NCI-H2227 (cell line): Measurements from ENCODE around the gene NR1H2.

Experiments
- DNase-seq: peaks from one replicate; lab custom pipeline; 2025; ENCODE audit not compliant: unreplicated experiment; lab: John Stamatoyannopoulos, UW

The NR1H2 gene

GRCh38 chr19:50399368-50399745 lies 23.1 kb downstream of the NR1H2 start:
- DNase-seq = no peak

DNA sequence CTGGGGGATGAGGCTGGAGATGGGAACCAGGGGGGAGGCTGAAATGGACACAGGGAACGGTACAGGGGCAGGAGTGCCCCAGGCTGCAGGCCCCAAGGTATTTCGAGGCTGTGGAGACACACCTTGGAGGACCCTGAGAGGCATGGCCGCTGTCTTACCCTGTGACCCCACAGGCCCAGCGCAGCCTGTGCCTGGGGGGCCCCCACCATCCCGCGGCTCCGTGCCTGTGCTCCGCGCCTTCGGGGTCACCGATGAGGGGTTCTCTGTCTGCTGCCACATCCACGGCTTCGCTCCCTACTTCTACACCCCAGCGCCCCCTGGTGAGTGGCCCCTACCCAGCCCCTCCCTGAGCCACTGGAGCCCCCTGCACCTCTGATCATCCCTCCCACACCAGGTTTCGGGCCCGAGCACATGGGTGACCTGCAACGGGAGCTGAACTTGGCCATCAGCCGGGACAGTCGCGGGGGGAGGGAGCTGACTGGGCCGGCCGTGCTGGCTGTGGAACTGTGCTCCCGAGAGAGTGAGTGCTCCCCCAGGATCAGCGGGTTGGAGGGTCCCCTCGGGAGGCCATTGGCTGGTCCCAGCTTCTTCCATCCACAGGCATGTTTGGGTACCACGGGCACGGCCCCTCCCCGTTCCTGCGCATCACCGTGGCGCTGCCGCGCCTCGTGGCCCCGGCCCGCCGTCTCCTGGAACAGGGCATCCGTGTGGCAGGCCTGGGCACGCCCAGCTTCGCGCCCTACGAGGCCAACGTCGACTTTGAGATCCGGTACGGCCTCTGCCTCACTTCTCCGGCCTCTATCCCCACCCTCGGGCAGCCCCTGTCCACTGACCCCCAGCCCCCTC lies 25.6 kb downstream of the NR1H2 start:
- DNase-seq = no peak

- DNase-seq = no peak
These were observed 26.5 kb downstream of the NR1H2 start for GRCh38 chr19:50402544-50403301.

DNA sequence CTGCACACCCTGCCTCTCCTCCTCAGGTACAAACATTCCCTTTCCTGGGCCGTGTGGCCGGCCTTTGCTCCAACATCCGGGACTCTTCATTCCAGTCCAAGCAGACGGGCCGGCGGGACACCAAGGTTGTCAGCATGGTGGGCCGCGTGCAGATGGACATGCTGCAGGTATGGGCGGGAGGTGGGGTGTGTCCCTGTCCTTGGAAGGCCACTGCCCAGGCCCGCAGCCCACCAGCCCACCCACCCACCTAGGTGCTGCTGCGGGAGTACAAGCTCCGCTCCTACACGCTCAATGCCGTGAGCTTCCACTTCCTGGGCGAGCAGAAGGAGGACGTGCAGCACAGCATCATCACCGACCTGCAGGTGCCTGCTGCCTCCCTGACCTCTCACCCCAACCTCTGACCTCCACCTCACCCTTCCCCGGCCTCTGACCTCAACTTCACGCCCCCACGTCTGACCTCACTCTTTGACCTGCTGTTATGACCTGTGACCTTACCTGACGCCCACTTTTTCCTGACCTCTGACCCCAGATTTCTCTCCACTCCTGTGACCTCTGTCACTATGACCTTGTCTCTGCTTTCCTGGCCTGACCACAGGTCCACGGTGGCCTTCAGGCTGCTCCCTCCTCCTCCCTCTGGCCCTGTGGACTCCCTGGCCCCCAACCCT lies 30.0 kb downstream of the NR1H2 start:
- DNase-seq = no peak

- DNase-seq = no peak
These were observed 30.6 kb downstream of the NR1H2 start for GRCh38 chr19:50406829-50407228.

DNA sequence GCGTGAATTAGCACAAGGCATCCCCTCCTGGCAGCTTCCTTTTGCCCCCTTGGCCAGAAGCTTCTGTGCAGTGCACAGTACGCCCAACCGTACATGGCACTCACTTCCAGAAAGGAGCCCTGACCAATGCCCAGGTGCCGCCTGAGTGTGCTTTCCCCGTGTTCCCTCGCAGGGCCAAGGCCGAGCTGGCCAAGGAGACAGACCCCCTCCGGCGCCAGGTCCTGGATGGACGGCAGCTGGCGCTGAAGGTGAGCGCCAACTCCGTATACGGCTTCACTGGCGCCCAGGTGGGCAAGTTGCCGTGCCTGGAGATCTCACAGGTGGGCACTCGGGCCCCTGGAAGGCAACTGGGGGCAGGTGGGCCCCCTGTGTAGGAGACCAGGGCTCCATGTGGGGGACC lies 33.1 kb downstream of the NR1H2 start:
- DNase-seq = no peak

GRCh38 chr19:50410109-50410508 lies 33.9 kb downstream of the NR1H2 start:
- no peak for DNase-seq

- no peak for DNase-seq
These were observed 36.2 kb downstream of the NR1H2 start for GRCh38 chr19:50412419-50412818.

DNA sequence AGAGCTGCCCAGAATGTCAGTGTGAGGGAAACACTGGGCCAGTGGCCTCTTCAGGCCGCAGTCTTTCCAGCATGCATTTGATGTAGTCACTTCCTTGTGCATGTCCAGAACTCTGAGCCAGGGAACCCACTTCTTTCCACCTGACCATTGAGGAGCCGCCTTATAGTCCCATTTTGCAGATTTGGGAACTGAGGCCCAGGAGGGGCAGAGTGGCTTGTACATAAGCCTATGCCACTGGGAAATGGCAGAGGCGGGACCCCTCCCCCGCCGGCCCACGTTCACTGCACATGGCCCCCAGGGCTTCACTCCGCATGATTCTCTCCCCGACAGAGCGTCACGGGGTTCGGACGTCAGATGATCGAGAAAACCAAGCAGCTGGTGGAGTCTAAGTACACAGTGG lies 36.8 kb downstream of the NR1H2 start:
- no peak for DNase-seq

DNA sequence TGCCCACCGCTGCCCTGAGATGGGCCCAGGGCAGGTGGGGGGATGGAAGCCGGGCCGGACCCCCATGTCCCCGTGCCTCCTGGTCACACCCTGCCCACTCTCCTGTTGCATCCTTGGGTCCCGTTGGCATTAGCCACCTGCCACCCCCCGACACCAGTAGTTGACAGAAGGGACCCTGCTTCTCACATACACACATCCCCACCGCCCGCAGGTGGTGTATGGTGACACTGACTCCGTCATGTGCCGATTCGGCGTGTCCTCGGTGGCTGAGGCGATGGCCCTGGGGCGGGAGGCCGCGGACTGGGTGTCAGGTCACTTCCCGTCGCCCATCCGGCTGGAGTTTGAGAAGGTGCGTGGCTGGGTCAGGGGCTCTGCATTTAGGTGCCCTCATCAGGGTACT lies 37.3 kb downstream of the NR1H2 start:
- no peak for DNase-seq

DNA sequence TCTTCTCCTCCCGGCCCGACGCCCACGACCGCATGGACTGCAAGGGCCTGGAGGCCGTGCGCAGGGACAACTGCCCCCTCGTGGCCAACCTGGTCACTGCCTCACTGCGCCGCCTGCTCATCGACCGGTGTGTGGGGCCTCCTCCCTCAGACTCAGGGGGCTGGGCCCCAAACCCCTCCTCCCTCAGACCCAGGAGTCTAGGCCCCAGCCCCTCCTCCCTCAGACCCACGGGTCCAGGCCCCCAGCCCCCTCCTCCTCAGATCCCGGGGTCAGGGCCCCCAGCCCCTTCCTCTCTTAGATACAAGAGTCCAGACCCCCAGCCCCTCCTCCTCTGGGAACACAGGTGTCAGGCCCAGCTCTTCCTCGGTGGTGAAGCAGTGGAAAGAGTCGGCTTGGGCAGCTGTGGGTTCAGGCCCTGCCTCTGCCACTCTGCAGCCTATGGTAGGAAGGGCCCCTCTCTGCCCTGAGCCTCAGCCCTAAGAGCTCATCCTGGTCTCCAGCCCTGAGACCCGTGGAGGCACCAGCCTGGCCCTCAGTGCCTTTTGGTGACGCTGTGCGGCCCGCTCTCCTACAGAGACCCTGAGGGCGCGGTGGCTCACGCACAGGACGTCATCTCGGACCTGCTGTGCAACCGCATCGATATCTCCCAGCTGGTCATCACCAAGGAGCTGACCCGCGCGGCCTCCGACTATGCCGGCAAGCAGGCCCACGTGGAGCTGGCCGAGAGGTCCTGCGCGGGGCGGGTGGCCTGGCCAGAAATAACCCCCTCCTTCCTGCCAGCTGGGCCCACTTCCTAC lies 38.8 kb downstream of the NR1H2 start:
- DNase-seq = peak; percentile 35

GRCh38 chr19:50415661-50416033 lies 39.4 kb downstream of the NR1H2 start:
- no peak for DNase-seq

- no peak for DNase-seq
These were observed 40.0 kb downstream of the NR1H2 start for GRCh38 chr19:50416034-50416977.

- no peak for DNase-seq
These were observed 41.1 kb downstream of the NR1H2 start for GRCh38 chr19:50417111-50418081.

- peak; percentile 14 for DNase-seq
These were observed 42.1 kb downstream of the NR1H2 start, which contains the start of gene SPIB for GRCh38 chr19:50418176-50419021. Gene SPIB, plus strand, starts transcription at chr19:50418938. Its CDS starts 25 bp downstream, at chr19:50418963.

DNA sequence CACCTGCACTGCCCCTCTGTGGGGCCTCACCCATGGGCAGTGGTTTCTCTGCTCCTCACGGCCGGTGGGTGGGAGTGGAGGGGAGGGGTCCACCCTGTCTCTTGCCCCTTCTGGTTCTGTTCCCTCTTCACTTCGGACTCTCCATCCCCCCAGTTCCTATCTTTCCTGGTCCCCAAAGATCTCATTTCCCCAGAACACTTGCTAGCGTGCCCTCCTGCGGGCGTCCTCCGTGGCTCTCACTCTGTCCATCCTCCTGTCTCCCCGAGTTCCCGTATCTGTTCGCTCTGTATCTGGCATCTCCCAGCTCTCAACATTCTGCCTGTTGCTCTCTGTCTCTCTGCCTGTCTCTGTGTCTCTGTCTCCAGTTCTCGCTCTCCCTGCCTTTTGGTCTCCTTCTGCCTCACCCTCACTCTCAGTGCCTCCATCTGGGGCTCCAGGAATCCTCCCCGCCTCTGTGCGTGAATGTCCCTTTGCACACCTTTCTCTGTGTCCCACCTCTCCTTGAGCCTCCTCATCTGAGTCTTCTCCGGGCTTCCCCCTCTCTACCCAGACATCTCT lies 42.8 kb downstream of the NR1H2 start:
- DNase-seq = no peak

DNA sequence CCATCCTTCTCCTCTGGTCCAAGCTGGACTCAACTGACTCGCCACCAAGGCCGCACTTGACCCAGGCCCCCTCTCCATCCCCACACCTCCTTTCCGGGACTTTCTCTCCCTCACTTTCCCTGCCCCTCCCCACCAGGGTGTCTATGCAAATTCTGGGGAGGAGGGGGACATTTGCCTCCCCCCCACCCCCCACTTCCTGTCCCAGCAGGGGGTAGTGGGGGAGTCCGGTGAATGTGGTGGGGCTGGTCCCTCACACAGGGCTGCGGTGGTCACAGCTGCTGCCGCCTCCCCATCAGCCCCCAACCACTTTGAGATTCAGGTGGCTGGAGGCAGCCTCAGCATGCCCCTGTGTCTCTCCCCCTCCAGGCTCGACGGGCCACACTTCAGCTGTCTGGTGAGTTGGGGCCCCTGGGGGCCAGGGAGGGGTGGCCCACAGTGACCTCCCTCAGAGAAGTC lies 43.4 kb downstream of the NR1H2 start:
- no peak for DNase-seq
